ENCODE data around the gene MXRA8. TPM values are rescaled to one million over a fixed set of nuclear protein-coding genes. Genes with fewer than 3 reads are reported as not detected.
A peak's percentile ranks its signal among the peaks of the same experiment; 100 is the strongest.

Gene MXRA8
- total RNA-seq, 6 experiments from 2014 or later = 2.2 to 11.9 (median 3.3) TPM

- H3K9me3 ChIP-seq = no peaks in the 10 kb centered on the region
- H3K4me3 ChIP-seq = no peak overlapping the region
- no peaks in the 10 kb centered on the region for H3K27me3 ChIP-seq
- TF ChIP-seq CTCF (IDR thresholded peaks at IDR 0.05) (no peak), POLR2A (IDR thresholded peaks at IDR 0.05) (no peak)
- H3K4me1 ChIP-seq = peaks cover 0 to 5% (median 0%) of the 10 kb centered on the region in 4 donors
- intact Hi-C loops (cut with DNase I) = no loop called here
- DNase-seq (no peak), ATAC-seq (peak; percentile 3 to 45 (median 12))
- peaks cover 0 to 6% (median 1%) of the 10 kb centered on the region in 4 donors for H3K36me3 ChIP-seq
- 70% methylated on average over 7 of the region's 36 CpGs for WGBS (ENCODE audit: insufficient coverage, low coverage, low lambda C conversion rate, missing lambda C conversion rate)
- no peak overlapping the region for H3K27ac ChIP-seq
Observed at GRCh38 chr1:1333551-1334241, 24.7 kb downstream of the MXRA8 start.

- Histone ChIP-seq H3K4me3 (no peak overlapping the region), H3K27ac (no peak overlapping the region), H3K4me1 (peaks cover 0 to 5% (median 0%) of the 10 kb centered on the region in 4 donors), H3K9me3 (no peaks in the 10 kb centered on the region), H3K27me3 (no peaks in the 10 kb centered on the region), H3K36me3 (peaks cover 0 to 3% (median 2%) of the 10 kb centered on the region in 4 donors)
- no peak for TF ChIP-seq CTCF (IDR thresholded peaks at IDR 0.05)
- TF ChIP-seq POLR2A (IDR thresholded peaks at IDR 0.05) = peak; percentile 30
- intact Hi-C loops (cut with DNase I) = no loop called here
- WGBS (ENCODE audit: insufficient coverage, low coverage, low lambda C conversion rate, missing lambda C conversion rate) = 24% methylated on average over 11 of the region's 48 CpGs
- ATAC-seq = peak; percentile 42 to 61 (median 56)
- peak in 2 of 3 donors; percentile 75 to 80 for DNase-seq
Observed at GRCh38 chr1:1332774-1333480, 25.4 kb downstream of the MXRA8 start.

- no peaks in the 10 kb centered on the region for H3K27me3 ChIP-seq
- WGBS (ENCODE audit: insufficient coverage, low coverage, low lambda C conversion rate, missing lambda C conversion rate) = 87% methylated on average over 7 of the region's 57 CpGs
- peak; percentile 10 to 48 (median 16) for ATAC-seq
- intact Hi-C loops (cut with DNase I) = no loop called here
- peak in 2 of 3 donors; percentile 58 to 69 for DNase-seq
- H3K9me3 ChIP-seq = no peaks in the 10 kb centered on the region
- peaks cover 0 to 11% (median 2%) of the 10 kb centered on the region in 4 donors for H3K36me3 ChIP-seq
- no peak overlapping the region for H3K27ac ChIP-seq
- no peak overlapping the region for H3K4me3 ChIP-seq
- H3K4me1 ChIP-seq = peaks cover 0 to 5% (median 0%) of the 10 kb centered on the region in 4 donors
- no peak for TF ChIP-seq CTCF (IDR thresholded peaks at IDR 0.05)
- TF ChIP-seq POLR2A (IDR thresholded peaks at IDR 0.05) = no peak
Observed at GRCh38 chr1:1332031-1332755, 26.2 kb downstream of the MXRA8 start.

GRCh38 chr1:1331068-1331965 lies 27.0 kb downstream of the MXRA8 start, which contains the start of gene TAS1R3:
Gene TAS1R3, plus strand, starts transcription at chr1:1331280. Its CDS starts 66 bp downstream, at chr1:1331346.
- H3K4me1 ChIP-seq = peaks cover 0 to 6% (median 3%) of the 10 kb centered on the region in 4 donors
- DNase-seq = no peak
- no peak for ATAC-seq
- no peak within 1 kb of the TSS for H3K27ac ChIP-seq
- H3K9me3 ChIP-seq = no peaks in the 10 kb centered on the region
- H3K36me3 ChIP-seq = peaks cover 0 to 17% (median 4%) of the 10 kb centered on the region in 4 donors
- intact Hi-C loops (cut with DNase I) = no loop called here
- no peak for TF ChIP-seq POLR2A (IDR thresholded peaks at IDR 0.05)
- no peak for TF ChIP-seq CTCF (IDR thresholded peaks at IDR 0.05)
- no CpG with 5 or more reads among the region's 41 CpGs for whole genome bisulfite sequencing (ENCODE audit: insufficient coverage, low coverage, low lambda C conversion rate, missing lambda C conversion rate)
- H3K27me3 ChIP-seq = no peaks in the 10 kb centered on the region
- no peak within 1 kb of the TSS for H3K4me3 ChIP-seq
